Stimulated activated naive CD4-positive, alpha-beta T cell treated with Interleukin-2 at 50 U/mL for 16 hours (primary cell): ENCODE results near the gene TMEM200B.
"Not testable (repeated sequence)": the region's sequence is repeated elsewhere in the genome, so short reads cannot be mapped to it uniquely, and the experiment has no call there.

Source experiments
- DNase-seq: peaks from one replicate; lab custom pipeline; 2025; lab: John Stamatoyannopoulos, UW

TMEM200B gene

DNA sequence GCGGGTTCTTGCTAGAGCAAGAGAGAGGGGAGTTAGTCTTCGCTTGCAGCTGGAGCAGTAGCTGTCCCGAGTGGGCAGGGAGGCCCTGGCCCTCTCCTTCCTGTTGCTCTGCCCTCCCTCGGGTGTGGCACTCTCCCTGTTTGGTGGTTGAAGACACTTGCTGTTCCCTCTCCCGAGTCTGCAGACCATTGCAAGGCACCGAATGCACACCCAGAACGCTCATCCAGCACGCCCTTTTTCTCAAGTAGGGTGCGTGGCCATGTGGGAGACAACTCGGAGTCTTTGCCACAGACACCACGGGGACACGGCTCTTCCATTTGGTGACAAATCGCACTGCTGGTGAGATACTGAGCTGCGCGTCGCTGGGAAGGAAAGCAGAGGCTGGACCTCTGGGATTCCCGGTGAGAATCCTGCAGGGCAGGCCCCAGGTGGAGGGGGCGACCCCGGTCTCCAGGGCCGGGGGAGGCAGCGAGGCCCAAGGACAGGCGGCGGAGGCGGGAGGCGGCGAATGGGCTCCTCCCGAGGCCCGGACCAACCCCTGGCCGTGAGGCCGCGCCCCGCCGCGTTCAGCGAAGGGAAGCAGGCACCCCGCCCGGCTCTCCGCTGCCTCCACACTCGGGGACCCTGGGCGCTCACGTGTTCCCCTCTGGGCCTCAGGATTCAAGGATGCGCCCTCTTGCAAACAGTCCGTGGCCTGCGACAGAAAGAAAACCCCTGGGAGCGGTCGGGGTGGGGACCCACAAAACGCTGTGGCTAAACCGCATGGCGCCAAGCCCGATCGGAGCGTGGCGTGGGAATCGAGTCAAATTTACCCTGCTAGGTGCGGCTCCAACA is 10.4 kb upstream of the TMEM200B start:
- no peak for DNase-seq

DNA sequence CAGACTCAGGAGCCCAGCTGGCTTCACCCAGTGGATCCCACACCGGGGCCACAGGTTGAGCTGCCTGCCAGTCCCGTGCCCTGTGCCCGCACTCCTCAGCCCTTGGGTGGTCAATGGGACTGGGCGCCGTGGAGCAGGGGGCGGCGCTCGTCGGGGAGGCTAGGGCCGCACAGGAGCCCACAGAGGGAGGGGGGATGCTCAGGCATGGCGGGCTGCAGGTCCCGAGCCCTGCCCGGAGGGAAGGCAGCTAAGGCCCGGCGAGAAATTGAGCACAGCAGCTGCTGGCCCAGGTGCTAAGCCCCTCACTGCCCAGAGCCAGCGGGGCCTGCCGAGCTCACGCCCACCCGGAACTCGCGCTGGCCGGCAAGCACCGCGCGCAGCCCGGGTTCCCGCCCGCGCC is 7.4 kb upstream of the TMEM200B start:
- DNase-seq: not testable (repeated sequence)

DNA sequence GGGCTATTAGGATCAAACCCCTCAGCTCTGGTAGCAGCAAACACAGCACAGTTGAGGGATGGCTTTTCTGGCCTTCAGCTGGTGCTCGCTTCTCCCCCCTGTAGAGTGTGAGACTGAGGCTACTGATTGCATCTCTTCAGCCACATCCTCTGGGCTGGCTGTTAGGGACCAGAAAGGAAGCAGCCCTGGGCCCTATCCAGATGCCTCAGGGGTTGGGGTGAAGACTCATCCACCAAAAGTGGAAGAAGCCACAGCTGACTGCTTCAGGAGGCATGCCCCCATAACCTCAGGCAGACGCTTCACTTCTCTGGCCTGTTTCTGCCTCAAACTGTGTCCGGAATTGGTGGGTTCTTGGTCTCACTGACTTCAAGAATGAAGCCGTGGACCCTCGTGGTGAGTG is 6.2 kb upstream of the TMEM200B start:
- DNase-seq: no peak

GRCh38 chr1:29128739-29129138 is 5.0 kb upstream of the TMEM200B start:
- no peak for DNase-seq

DNA sequence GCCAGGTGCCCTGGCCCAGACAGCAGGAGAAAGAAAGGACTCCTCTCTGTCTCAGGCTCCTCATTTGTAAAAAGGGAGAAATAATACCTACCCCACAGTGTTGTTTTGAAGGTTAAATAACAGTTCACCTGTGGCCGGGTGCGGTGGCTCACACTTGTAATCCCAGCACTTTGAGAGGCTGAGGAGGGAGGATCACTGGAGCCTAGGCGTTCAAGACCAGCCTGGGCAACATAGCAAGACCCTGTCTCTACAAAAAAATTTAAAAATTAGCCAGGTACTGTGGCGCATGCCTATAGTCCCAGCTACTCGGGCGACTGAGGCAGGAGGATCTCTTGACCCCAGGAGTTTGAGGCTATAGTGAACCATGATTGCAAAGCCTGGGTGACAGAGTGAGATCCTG is 2.5 kb upstream of the TMEM200B start:
- no peak for DNase-seq

GRCh38 chr1:29125788-29126187 is 2.1 kb upstream of the TMEM200B start:
- DNase-seq: no peak

GRCh38 chr1:29125237-29125641 is 1.5 kb upstream of the TMEM200B start:
- DNase-seq: no peak

DNA sequence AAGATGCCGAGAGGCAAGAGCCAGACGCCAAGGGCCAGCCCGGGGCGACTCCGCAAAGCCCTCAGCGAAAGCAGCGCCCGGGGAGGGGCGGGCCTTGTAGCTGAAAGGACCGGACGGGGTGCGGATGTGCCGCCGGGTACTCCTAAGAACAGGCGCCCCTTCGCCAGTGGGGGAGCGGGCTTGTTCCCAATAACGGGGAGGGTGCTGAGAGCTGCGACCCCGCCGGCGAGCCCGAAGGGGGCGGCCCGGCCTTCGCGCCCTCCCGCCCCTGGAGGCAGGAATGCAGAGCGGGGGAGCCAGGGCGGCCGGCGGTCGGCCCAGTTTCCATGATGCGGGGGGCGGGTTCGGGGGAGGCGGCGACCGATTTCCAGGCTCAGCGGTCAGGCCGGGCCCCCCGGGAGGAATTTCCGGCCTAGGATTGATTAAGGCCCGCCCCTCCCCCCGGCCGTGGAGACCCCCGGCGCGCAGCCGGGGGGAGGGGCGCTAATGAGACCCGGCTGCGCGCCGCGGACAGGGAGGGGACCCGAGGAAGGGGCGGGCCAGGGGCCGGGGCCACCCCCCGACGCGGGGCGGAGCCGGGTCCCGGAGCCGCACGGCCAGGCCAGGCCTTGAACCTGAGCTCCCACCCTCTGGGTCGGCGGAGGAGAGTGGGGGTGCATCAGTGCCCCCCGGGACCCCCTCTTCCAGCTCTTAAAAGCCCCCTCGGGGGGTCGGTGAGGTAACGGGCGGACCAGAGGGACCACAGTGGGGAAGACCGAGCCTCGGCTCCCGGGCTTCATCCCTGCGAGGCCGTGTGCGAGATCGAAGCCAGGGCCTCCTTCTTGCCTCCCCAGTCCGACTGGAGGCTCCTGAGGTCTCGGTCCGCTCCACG is 898 bp upstream of the TMEM200B start:
- DNase-seq: peak; percentile 69

GRCh38 chr1:29123053-29123886 is 433 bp downstream of the TMEM200B start:
- DNase-seq: no peak

DNA sequence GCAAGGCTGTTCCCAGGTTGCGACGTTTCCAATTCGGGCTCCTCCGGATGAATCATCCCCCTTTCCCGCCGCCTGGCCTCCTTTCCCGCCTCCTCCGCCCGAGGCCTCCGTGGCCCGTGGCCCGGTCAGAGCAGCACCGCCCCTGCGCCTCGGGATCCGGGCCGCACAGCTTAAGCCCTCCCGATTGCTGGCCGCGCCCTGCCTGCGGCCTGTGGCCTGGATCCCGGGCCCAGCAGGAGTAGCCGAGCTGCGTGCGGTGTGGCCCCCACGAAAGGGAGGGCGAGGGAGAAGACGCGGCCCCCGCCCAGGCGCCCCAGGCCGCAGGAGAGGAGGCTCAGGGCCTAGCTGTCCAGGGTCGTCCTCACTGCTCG is 1.0 kb downstream of the TMEM200B start:
- no peak for DNase-seq

- DNase-seq: no peak
Measured at GRCh38 chr1:29121936-29122681, 1.6 kb downstream of the TMEM200B start.

DNA sequence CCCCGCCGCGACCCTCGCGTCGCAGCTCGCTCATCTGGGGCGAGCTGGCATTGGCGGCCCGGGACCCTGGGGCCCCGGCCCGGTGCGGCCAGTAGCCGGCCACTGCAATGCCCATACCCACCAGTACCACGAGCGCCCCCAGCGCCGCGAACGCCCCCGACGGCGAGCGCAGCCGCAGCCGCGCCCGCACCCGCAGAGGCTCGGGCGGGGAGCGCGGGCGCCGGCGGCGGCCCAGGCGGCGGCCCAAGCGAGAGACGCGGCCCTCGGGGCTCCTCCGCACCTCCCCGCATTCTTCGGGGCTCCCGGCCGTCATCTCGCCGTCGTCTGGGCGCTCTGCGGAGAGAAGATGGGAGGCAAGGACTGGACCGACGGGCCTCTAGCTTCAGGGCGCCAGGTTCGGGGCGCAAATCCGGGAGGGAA is 2.2 kb downstream of the TMEM200B start:
- no peak for DNase-seq

GRCh38 chr1:29120947-29121485 is 2.7 kb downstream of the TMEM200B start:
- peak; percentile 59 for DNase-seq

DNA sequence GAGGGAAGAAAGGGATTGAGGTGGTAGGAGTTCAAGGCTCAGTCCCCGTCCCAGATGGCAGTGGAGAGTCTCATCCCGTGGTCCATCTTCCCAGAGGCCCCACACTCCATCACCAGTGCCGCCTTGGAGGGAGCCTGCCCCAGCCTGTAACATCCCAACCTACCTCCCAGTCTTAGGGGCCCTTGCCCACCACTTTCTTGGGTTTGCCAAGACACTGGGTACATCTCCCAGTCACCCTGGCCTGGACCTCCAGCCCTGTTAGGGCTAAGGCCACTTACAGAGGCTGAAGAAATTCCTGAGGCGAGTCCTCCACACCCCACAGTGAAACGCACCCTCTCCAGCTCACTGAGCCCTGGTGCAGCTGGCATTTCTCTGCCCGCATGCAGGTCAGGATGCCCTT is 3.3 kb downstream of the TMEM200B start:
- no peak for DNase-seq

GRCh38 chr1:29119121-29119929 is 4.4 kb downstream of the TMEM200B start:
- no peak for DNase-seq

DNA sequence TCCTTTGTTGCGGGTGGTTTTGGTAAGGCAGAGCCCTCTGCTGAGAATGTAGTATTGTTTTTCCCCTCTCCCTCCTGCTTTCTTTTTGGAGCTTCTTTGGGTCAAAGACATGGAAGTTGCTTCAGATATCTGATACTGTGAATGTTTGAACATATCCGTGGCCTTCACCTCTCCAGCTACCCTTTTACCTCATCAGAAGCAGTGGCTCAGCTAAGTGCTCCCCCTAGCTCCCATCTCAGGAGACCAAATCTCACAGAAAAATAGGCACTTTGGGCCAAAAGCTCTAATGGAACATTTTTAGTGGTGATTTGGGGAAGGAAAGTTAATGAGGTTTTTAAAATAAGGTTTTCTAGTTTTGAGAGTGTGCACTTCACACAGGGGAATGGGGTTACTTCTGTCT is 6.3 kb downstream of the TMEM200B start:
- DNase-seq: no peak

GRCh38 chr1:29114654-29115053 is 9.0 kb downstream of the TMEM200B start:
- no peak for DNase-seq

DNA sequence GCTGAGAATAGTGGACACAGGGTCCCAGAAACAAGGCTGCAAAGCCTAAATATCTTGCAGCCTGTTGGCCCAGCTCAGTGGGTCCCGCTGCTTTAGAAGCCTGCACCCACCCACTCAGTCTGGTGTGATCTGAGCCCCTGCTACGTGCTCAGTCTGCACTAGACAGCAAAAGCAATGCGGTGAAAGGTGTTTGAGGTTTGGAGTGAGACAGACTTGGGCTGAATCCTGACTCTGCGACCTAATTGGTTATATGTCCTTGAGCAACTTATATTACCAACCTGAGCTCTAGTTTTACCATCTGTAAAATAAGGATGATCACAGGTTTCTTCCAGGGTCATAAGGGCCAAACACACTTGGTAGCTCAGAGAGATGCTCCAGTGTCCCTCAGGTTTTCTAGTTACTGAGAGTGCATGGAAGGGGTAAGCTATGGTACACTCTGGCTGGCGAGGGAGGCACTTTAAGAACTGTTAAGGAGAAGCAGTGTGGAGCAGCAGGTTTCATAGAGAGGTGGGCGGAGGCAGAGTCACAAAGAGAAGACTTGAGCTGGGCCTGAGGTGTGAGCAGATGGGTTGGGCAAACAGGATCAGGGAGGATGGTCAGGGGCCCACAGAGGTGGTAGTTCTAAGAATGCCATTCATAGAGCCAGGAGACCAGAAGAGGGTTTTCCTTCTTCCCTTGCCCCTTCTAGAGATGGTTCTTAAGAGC is 10.1 kb downstream of the TMEM200B start:
- DNase-seq: no peak

GRCh38 chr1:29112705-29113412 is 10.8 kb downstream of the TMEM200B start:
- DNase-seq: no peak
